MG63 (cell line): ENCODE data around the gene TNFRSF4. TPM values are rescaled to one million over a fixed set of nuclear protein-coding genes. Genes with fewer than 3 reads are reported as not detected.

ENCODE experiments used
- DNase-seq: peaks from one replicate; pipeline ENCODE4 v3.0.0-alpha.2; 2020
- H3K27me3 ChIP-seq: fragments of 250-450 bp; sonication (Bioruptor Pico); 2 replicates; pipeline ENCODE4 v1.5.1; 2020; ENCODE audit warnings: mild to moderate bottlenecking, moderate library complexity
- H3K36me3 ChIP-seq: fragments of 250-450 bp; sonication (Bioruptor Pico); 2 replicates; pipeline ENCODE4 v1.5.1; 2020; ENCODE audit warnings: mild to moderate bottlenecking, moderate library complexity
- H3K4me3 ChIP-seq: fragments of 250-450 bp; sonication (Bioruptor Pico); 2 replicates; pipeline ENCODE4 v1.5.1; 2020; ENCODE audit warnings: mild to moderate bottlenecking, moderate library complexity
- H3K9me3 ChIP-seq: fragments of 250-450 bp; sonication (Bioruptor Pico); 2 replicates; pipeline ENCODE4 v1.5.1; 2020; ENCODE audit warnings: mild to moderate bottlenecking, moderate library complexity
- total RNA-seq: library from RNA; depleted of rRNA; stranded (reverse); fragments of >200 nt; shearing (Covaris generic); gene quantifications from 2 replicates; pipeline ENCODE4 v1.2.3, GENCODE V29; 2014; ENCODE audit warnings: low replicate concordance

TNFRSF4 gene
- total RNA-seq, 1 experiment from 2014 or later = not detected

DNA sequence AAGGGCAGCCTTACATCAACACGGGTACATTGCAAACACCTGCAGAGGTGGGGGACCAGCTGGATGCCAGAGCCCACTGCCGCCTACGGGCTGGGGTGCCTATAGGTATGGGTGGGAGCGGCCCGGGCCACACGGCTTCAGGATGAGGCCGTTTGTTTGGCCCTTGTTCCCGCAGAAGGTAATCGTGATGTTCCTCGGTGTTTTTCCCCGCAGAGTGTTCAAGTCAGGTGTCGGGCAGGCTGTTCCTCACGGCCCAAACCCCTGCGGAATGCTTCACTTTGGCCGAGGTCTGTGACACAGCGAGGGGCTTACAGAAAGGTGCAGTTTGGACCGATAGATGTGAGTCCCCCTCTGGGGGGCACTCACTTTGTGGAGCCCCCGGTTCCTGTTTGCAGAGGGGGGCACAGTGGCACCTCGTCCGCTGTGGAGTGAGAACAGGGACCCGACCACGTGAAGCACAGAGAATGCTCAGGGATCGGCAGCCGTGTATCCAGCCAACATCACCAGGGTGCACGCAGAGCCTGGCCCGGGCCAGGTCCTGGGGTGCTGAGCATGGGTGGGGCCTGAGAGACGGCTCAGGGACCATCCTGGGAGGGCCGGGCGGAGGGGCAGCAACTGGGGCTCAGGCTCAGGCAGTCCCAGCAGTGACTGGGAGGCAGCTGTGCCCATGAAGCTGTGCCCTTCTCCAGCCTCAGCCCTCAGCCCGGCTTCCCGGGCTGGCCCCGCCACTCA is 40.7 kb downstream of the TNFRSF4 start:
- H3K4me3 ChIP-seq = no peak overlapping the region
- no peaks in the 10 kb centered on the region for H3K36me3 ChIP-seq
- DNase-seq = no peak
- H3K27me3 ChIP-seq = peaks cover 28% of the 10 kb centered on the region
- H3K9me3 ChIP-seq = no peaks in the 10 kb centered on the region

DNA sequence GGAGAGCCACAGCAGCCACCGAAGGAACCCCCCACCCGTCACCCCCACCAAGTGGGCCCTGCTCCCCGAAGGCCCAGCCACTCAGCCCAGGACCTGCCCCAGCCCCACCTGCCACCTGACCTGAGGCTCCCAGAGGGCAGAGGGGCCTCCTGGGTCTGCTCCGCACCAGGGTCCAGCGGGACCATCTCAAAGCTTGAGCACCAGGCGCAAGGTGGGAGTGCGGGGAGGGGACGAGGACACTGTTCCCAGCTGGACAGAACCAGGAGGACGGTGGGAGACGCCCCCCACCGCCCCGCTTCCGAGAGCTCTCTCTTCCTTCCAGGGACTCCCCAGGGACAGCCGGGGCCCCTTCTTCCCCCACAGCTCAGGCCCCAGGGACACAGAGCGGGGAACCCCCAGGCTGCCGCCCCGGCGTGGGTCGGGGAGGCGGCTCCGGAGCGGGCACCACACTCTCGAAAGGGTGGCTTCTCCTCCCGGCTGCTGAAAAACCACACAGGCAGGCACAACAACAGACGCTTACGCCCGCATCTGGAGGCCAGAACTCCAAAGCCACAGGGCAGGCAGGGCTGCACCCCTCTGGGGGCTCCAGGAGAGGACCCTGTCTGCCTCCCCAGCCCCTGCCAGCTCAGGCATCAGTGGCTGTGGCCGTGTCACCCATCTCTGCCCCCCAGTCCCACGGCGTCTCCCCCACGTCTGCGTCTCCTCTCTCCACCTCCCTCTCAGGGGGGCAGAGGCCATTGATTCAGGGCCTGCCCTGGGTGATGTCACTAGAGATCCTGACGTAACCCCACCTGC is 42.2 kb downstream of the TNFRSF4 start:
- Histone ChIP-seq H3K36me3 (no peaks in the 10 kb centered on the region), H3K9me3 (no peaks in the 10 kb centered on the region), H3K4me3 (no peak overlapping the region), H3K27me3 (peaks cover 19% of the 10 kb centered on the region)
- no peak for DNase-seq

DNA sequence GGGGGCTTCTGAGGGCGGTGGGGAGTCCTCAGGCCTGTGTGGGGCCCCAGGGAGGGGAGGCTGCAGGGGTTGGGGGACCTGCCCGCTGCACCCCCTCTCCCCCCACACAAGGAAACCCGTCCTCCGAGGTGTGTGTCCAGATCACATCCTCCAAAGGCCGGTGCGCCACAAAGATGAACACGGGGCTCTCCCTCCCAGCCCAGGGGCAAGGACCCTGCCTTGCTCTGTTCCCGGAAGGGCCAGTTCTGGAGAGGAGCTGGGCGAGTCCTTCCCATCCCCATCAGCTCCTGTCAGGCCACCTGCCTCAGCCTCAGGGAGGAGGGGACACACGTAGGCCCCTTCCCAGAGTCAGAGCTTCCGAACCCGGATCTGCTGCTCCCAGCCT is 42.8 kb downstream of the TNFRSF4 start:
- no peak for DNase-seq
- no peaks in the 10 kb centered on the region for H3K9me3 ChIP-seq
- peaks cover 14% of the 10 kb centered on the region for H3K27me3 ChIP-seq

DNA sequence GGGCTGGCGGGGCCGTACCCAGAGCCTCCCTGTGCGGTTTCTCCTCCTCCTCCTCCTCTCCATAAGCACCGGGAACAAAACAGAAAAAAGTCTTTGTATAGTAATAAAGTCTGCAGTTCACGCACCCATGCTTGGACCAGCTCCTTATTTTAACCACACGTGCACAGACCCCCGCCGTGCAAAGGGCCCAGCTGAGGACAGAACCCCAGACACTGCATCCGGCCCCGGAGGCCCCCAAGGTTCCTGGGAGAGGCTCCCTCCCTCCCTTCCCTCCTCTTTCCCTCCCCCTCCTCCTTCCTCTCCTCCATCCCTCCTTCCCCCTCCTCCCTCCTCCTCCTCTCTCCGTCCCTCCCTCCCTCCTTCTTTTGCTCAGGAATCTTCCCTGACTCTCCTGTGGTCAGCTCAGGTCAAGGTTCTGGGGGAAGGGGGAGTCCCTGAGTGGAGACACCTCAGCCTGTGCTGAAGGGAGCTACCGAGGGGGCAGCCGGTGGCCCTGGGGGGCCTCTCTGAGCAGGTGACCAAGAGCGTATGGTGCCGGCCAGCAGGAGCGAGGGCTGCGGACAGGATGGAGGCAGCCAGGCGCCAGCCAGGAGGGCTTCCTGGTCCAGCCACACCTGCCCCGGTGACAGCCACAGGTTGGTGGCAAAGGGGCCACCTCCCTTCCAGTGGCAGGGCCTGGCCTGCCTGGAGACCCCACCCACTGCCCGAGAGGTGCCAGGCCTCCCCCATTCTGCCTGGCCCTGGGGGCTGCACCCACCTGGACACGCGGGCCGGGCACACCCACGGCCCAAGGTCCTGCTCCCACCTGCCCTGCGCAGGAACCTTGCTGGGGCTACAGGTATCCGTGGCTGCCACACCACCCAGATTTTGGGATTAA is 43.5 kb downstream of the TNFRSF4 start:
- peaks cover 14% of the 10 kb centered on the region for H3K27me3 ChIP-seq
- H3K9me3 ChIP-seq = no peaks in the 10 kb centered on the region
- no peaks in the 10 kb centered on the region for H3K36me3 ChIP-seq
- DNase-seq = no peak
- no peak overlapping the region for H3K4me3 ChIP-seq

More for the DNA sequence above, 42.8 kb downstream of the TNFRSF4 start:
- H3K4me3 ChIP-seq = no peak overlapping the region
- no peaks in the 10 kb centered on the region for H3K36me3 ChIP-seq

DNA sequence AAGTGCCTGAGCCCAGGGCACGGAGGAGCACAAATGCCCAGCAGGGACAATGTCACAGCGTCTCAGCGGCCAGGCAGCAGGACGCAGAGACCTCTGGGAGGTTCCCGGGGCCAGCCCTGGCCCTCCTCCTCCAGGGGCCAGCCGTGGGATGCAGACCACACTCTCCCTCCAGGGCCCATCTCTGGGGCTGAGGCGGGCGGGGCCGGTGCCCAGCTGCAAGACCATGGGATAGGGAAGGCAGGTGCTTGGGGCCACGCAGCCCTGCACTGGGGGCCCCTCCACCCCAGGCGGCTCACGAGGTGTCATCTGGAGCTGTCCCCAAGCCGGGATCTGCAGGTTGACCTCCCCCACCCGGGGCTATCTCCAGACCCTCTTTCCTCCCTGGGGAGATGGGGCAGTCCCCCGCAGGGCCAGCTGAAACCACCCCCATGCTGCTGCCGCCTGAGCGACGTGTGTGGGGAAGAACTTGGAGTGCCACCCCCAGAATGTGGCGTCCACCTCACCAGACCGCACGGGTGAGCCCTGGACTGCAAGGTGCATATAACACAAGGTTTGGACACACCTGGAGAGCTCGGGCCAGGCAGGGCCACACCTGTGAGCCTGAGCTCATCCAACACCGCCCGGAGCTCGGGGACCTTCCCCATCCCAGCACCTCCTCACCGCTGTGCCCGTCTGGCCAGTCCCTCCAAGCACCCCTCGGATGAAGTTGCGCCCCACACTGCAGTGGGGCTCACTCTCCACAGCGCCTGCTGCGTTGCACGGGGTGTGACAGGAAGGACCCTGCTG is 44.3 kb downstream of the TNFRSF4 start:
- H3K4me3 ChIP-seq = no peak overlapping the region
- DNase-seq = no peak
- peaks cover 12% of the 10 kb centered on the region for H3K27me3 ChIP-seq
- no peaks in the 10 kb centered on the region for H3K36me3 ChIP-seq
- H3K9me3 ChIP-seq = no peaks in the 10 kb centered on the region

DNA sequence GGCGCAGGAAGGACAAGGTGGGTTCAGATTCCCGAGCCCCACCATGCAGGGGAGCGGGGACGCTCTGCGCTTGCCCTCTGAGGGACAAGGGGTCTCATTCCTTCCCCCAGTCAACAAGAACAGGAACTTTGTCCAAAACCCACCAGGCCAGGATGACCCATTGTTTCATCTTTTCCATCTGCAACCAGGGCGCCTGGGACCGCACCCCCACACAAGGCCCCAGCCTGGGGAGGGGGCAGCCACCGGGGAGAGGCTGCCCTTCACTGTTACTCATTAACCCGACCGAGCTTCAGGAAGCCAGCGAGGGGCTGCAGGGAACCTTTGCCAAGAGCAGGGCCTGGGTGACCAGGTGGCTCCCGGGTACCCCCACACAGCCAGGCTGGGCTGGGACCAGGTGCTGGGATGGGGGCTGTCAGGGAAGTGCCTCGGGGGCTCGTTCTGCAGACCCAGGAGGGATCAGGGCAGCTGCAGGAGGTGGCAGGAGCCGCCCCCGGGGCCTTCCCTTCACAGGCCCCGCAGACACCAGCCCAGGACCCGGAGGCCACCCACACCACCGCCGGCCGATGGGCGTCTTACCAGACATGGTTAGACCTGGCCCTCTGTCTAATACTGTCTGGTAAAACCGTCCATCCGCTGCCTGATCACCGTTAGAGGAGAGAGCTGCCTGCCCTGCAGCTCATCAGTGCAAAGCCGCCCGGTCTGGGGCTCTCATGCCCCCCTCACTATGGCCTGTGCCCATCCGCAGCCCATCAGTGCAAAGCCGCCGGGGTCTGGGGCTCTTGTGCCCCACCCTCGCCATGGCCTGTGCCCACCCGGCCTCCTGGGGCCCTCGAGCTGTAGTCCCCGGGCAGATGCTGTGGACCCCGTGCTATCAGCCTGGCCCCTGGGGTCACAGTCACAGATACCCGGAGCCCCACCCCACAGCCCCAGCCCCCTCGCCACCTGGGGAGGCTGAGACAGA is 45.2 kb downstream of the TNFRSF4 start:
- no peaks in the 10 kb centered on the region for H3K9me3 ChIP-seq
- peaks cover 6% of the 10 kb centered on the region; the same call in 1 of the 2 replicates for H3K27me3 ChIP-seq
- no peaks in the 10 kb centered on the region for H3K36me3 ChIP-seq
- no peak overlapping the region for H3K4me3 ChIP-seq
- DNase-seq = no peak

DNA sequence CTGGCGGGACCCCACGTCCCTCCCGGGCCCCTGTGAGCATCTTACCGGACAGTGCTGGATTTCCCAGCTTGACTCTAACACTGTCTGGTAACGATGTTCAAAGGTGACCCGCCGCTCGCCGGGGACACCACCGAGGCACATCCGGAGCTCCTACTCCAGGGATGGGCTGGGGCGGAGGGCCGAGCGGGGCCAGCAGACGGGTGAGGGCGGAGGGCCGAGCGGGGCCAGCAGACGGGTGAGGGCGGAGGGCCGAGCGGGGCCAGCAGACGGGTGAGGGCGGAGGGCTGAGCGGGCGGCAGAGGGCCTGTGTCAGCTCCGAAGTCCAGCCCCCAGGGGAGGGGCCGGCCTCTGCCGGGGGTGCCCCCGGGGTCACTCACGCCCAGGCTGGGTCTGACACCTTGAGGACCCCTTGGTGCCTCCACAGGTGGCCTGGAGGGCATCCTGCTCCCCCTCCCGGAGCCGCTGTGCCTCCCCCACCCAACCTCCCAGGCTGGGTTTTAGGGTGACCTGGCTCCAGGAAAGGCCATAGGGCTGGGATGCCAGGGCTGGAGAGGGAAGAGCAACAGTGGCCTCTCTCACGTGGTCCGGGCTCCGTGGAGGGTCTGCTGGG is 46.0 kb downstream of the TNFRSF4 start:
- no peak overlapping the region for H3K4me3 ChIP-seq
- DNase-seq = no peak
- H3K9me3 ChIP-seq = no peaks in the 10 kb centered on the region
- H3K36me3 ChIP-seq = no peaks in the 10 kb centered on the region
- H3K27me3 ChIP-seq = no peaks in the 10 kb centered on the region; the same call in 1 of the 2 replicates

DNA sequence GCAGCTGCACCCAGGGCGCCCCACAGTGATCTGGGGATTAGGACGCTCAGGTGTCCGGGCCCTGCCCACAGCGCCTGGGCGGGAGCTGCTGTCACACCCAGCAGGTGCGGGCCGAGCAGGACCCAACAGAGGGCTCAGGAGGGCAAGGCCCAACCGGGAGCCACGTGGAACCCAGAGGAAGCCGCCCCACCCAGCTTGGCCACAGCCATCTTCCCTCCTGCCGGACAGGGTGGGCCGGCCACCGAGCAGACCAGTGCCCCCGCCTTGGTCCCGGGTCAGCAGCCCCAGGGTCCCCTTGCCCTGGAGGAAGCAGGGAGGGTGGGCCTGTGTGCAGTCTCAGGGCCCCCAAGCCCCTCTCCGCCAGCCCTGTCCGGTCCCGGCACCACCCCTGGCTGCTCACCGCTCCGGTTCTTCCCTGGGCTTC is 46.5 kb downstream of the TNFRSF4 start:
- Histone ChIP-seq H3K27me3 (no peaks in the 10 kb centered on the region; the same call in 1 of the 2 replicates), H3K36me3 (no peaks in the 10 kb centered on the region), H3K9me3 (no peaks in the 10 kb centered on the region), H3K4me3 (no peak overlapping the region)
- DNase-seq = no peak

DNA sequence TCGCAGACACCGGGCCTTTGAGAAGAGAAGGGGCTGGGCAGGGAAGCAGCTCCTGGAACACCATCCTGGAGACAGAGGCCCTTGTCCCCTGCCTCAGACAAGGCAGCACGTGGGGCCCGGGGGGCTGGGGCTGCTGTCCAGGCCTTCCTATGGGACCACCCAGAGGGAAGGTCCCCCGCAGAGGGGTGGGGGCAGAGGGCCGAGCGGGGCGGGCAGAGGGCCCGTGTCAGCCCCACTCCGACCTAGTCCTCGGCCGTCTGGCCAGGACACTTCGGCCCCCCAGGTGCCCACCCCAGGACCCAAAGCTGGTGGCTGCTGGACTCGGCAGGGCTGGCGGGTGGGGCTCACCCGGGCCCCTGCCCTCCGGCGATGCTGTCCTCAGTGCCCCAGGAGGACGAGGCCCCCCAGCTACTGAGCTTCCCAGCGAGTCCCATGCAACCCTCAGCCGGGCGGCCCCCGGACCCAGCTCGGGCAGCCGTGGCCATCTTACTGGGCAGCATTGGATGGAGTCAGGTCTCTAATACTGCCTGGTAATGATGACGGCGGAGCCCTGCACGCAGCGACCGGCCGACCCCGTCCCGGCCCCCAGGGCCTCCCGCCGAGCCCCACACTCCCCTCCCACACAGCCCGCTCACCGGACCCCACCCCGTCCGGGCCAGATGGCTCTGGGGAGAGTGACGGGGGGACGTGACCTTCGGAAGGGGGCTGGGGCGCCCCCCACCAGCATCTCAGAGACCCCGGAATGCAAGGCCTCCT is 47.1 kb downstream of the TNFRSF4 start:
- H3K27me3 ChIP-seq = no peaks in the 10 kb centered on the region; the same call in 1 of the 2 replicates
- H3K4me3 ChIP-seq = no peak overlapping the region
- H3K9me3 ChIP-seq = no peaks in the 10 kb centered on the region
- no peak for DNase-seq
- no peaks in the 10 kb centered on the region for H3K36me3 ChIP-seq

DNA sequence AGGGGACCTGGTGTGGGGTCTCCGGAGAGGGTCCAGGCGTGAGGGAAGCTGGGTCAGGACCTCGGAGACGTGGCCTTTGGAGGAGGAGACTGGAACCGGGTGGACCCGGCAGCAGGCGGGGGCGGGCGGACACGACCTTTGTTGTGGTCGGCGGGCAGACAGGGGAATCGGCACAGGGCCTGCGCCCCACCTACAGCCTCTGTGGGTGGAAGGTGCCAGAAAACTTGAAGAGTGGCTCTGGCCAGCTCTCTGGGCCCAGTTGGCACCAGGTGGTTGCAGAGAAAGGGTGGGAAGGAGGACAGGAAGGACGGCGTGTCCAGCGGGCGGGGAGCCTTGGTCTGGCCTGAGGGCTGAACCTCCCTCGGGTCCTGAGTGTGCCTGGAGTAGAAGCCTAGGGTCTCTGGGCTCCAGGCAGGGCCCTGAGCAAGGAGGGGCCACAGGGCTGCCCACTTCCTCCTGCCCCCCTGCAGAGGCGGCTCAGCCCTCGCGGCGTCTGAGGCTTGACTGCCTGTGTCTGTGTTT is 48.0 kb downstream of the TNFRSF4 start:
- H3K27me3 ChIP-seq = no peaks in the 10 kb centered on the region; the same call in 1 of the 2 replicates
- H3K36me3 ChIP-seq = no peaks in the 10 kb centered on the region
- no peaks in the 10 kb centered on the region for H3K9me3 ChIP-seq
- H3K4me3 ChIP-seq = no peak overlapping the region
- no peak for DNase-seq

DNA sequence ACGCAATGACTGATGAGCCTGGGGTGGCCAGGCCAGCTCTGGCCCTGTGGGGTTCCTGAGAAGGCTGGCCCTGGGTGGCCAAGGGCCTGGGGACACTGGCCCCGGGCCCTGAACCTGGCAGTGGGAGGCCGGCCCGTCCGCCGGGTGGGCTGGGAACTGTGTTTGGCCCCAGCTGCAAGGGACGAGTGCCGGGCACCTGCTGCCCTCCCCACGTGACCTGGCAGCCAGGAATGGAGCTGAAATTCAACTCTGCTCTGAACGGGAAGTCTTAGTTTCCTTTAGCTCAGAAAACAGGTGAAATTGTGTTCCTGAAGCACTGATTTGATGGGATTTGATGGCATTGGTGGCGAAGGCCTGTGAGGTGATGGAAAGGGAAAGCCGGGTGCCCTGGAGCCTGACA is 48.5 kb downstream of the TNFRSF4 start:
- DNase-seq = no peak
- Histone ChIP-seq H3K4me3 (no peak overlapping the region), H3K36me3 (no peaks in the 10 kb centered on the region), H3K9me3 (no peaks in the 10 kb centered on the region), H3K27me3 (no peaks in the 10 kb centered on the region; the same call in 1 of the 2 replicates)

DNA sequence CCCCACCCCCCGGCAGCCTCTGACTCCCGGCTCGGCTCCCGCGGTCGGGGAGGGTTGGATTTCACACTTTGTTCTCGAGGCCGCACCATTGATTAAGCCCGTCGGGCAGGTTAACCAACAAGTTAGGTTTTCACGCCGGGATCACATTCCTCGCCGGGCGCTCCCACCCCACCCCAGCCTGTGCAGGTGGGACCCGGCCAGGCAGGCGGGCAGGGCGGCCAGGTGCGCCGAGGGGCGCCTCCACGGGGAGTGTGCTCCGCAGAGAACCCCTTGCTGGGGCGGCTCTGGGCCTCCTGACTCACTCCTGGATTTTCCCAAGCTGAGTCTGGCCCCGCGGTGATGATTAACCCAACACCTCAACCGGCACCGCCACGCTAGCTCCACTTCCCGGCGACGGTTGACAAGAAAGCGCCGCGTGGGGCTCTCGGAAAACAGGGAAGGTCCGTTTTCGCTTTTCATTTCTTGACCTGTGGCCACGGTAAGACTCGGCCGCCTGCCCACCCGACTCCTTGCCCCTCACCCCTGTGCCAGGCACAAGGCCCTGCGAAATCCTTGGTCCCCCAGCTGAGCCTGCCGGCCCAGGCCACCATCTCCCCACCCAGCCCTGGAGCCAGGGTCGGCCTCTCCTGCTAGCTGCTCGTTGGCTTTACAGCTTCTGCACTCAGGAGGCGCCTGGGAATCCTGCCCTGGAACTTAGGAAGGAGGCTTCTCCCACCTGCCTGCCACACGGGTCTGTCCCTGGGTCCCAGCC is 49.1 kb downstream of the TNFRSF4 start:
- H3K4me3 ChIP-seq = no peak overlapping the region
- no peaks in the 10 kb centered on the region for H3K9me3 ChIP-seq
- no peak for DNase-seq
- no peaks in the 10 kb centered on the region for H3K36me3 ChIP-seq
- no peaks in the 10 kb centered on the region; the same call in 1 of the 2 replicates for H3K27me3 ChIP-seq

DNA sequence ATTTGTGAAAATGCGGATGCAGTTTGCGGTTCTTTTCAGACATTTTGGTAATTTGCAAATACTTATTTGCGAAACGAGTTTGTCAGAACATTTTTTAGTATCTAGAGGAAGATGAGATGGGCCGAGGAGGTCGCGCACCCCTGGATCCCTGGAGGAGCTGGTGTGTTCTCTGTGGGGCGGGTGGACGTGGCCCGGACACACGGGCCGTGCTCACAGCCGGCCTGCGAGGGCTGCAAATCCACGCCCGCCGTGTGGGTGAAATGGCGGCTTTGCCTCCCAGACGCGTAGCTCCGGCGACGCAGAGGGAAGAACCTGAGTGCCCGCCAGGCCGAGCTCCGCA is 49.6 kb downstream of the TNFRSF4 start:
- Histone ChIP-seq H3K9me3 (no peaks in the 10 kb centered on the region), H3K4me3 (no peak overlapping the region), H3K36me3 (no peaks in the 10 kb centered on the region), H3K27me3 (no peaks in the 10 kb centered on the region)
- DNase-seq = no peak
